Choroid plexus epithelial cell (primary cell): Measurements from ENCODE around the gene APOD.

Experiments used
- DNase-seq: peaks from one replicate; pipeline ENCODE4 v3.0.0-alpha.2; 2010; ENCODE audit warnings: low read depth
- H3K4me3 ChIP-seq: 2 replicates; pipeline ENCODE4 v1.5.1; 2011; ENCODE audit warnings: low read depth, mild to moderate bottlenecking, control low read depth, low read length, moderate library complexity
- TF ChIP-seq, protein P1 (sequence below): conservative IDR thresholded peaks from 2 replicates; pipeline ENCODE4 v1.5.1; 2011; ENCODE audit warnings: low read depth, mild to moderate bottlenecking, control low read depth, inconsistent platforms, low read length, moderate library complexity

APOD gene

DNA sequence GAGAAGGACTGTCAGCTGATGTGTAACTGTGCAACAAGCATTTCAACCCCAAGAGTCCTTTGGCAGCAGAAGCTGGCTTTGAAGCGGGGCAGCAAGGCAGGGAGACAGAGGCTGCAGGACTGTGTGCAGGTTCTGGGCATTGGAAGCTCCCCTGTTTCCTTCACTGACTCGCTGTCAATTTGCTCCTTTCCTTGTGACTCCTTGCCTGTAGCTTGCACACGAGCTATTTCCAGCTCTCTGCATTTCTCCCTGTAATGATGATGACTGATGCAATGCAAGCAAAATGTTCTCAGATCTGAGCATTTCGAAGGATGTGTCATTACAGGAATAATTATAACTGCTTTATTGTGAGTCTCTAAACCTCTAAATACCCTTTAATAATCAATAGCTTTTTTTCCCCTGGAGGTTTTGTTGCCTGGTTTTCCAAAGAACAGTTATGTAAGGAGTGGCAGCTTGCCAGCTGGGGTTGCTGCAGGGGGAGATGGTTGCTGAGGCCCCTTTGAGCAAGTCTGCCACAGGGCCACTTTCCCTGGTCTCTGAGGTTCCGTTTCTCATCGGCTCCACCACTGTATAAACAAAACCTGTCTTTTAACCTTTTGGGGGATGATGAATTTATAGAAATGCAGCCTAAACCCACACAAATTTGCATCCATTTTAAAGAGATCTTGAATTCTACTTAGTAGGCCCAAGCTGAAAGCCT lies 2.8 kb downstream of the APOD start:
- no peak overlapping the region for H3K4me3 ChIP-seq
- TF ChIP-seq, protein P1, sequence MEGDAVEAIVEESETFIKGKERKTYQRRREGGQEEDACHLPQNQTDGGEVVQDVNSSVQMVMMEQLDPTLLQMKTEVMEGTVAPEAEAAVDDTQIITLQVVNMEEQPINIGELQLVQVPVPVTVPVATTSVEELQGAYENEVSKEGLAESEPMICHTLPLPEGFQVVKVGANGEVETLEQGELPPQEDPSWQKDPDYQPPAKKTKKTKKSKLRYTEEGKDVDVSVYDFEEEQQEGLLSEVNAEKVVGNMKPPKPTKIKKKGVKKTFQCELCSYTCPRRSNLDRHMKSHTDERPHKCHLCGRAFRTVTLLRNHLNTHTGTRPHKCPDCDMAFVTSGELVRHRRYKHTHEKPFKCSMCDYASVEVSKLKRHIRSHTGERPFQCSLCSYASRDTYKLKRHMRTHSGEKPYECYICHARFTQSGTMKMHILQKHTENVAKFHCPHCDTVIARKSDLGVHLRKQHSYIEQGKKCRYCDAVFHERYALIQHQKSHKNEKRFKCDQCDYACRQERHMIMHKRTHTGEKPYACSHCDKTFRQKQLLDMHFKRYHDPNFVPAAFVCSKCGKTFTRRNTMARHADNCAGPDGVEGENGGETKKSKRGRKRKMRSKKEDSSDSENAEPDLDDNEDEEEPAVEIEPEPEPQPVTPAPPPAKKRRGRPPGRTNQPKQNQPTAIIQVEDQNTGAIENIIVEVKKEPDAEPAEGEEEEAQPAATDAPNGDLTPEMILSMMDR = no peak
- peak; percentile 81 for DNase-seq

DNA sequence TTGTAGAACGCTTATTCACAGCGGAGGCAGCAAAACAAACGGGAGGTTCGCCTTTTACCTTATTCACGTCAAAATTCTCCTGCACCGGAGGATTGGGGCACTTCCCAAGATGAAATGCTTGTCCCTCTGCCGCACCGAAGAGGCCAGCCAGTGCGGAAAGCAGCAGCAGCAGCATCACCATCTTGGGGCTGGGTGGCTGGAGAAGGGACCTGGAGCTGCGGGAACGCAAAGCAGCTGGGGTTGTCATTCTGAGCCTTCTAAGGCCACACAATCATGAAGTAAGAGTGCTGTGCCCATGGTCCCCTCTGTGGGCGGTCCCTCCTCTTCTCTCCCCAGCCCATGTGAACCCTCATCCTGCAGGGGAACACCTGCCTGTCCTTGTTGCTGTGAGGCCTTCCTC lies 4.5 kb downstream of the APOD start:
- TF ChIP-seq, protein P1 = no peak
- DNase-seq = no peak
- H3K4me3 ChIP-seq = no peak overlapping the region

DNA sequence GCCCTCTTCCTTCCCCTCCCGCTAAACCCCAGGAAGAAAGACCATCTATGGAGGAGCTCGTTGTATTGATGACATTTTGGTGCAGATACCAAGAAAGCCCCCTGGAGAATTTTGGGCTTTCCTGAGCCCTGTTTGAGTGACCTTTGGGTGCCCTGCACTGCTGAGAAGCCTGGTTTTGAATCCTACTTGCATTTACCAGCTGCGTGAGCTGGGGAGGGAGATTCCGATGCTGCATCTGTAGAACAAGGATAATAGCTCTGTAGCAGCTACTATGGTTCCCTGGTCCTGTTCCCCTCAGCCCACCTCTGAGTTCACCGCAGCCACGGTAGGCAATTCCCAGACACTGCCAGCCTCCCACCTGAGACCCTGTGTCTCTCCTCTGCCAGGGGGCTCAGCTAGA lies 5.2 kb downstream of the APOD start:
- no peak overlapping the region for H3K4me3 ChIP-seq
- no peak for DNase-seq
- TF ChIP-seq, protein P1 = no peak

DNA sequence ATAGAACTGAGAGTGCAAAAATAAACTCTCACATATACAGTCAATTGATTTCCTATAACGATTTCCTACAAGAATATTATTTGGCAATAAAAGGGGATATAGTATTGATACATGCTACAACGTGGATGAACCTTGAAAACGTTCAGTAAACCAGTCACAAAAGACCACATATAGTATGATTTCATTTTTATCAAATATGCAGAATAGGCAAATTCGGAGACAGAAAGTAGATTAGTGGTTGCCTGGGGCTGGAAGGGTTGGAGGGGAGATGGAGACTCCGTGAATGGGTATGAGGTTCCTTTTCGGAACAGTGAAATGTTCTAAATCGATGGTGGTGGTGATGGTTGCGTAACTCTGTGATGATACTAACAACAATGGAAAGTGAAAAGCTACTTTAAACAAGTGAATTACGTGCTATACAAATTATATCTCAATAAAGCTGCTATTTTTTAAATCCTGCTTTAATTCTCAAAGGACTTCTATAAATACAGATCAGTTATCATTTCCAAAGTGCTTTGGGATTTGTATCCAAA lies 6.0 kb downstream of the APOD start:
- no peak for DNase-seq
- TF ChIP-seq, protein P1 = no peak
- no peak overlapping the region for H3K4me3 ChIP-seq

DNA sequence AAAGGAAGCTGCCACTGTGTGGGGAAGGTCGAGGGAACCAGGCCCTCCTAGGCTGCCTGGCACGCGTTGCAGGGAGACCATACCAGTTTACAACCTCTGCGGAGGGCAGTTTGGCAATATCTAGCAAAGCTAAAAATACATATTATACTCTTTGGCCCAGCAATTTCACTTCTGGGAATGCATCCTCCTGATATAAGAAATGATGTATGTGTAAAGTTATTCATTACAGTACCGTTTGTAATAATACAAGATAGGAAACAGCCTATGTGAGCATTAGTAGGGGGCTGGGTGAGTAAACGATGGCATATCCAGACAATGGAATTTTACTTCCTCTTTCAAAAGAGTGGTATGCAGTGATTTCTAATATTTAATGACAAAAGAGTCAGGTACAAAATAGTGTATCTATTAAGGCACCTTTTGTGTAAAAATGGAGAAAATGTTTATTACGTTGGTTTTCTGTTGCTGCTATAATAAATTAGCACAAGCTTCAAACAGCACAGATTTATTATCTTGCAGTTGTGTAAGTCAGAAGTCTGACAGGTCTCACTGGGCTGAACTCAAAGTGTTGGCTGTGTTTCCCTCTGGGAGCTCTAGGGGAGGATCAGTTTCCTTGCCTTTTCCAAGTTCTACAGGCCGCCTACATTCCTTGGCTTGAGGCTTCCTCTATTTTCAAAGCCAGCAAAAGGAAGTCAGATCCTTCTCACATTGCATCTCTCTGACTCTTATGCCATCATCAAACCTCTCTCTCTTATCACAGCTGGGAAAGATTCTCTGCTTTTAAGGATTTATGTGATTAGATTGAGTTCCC lies 9.0 kb downstream of the APOD start:
- TF ChIP-seq, protein P1 = no peak
- no peak for DNase-seq
- no peak overlapping the region for H3K4me3 ChIP-seq

DNA sequence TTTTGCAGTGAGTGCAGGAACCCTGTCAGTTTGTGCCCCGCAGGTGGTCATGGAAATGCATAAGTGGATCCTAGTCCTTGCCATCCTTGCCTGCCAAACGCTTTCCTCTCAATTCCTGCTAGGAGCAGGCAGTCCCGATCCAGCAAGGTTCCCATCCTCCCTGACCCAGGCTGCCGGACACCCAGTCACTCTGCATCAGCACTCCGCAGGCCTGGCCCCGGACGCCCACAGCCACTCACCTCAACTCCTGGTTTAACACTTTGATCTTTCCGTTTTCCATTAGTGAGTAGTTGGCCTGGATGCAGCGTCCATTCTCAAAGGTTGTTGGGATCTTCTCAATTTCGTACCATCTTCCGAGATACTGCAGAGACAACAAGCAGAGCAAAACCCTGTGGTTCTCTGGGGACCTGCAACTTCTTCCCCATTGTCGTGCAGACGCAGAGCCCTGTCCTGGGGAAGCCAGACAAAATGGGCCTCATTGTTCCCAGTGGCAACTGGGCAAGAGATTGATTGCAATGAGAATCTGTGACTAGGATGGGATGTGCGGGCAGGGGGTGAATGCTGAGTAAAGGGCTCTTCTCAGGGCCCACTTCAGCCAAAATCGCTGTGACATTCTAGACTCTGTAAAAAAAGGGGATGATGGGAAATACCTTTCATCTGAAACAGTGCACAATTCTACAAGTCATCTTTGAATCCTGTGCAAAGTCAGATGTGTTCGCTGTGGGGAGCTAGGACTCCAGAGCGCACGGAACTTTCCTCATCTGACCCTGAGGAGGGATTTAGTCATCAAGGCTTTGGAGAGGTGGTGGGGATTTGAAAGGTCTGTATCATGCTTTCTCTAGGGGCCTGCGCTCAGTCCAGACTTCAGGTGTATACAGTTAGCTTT lies 9.9 kb downstream of the APOD start:
- DNase-seq = no peak
- TF ChIP-seq, protein P1 = no peak
- no peak overlapping the region for H3K4me3 ChIP-seq
